Adrenal gland (tissue), 12 donors: Measurements from ENCODE around the gene C1QC. TPM values are rescaled to one million over a fixed set of nuclear protein-coding genes. Genes with fewer than 3 reads are reported as not detected.
A peak's percentile ranks its signal among the peaks of the same experiment; 100 is the strongest.

ENCODE experiments used
- DNase-seq, 7 donors: peaks; one replicate each; pipeline ENCODE4 v3.0.0-alpha.2; 2019 to 2020
- H3K27ac ChIP-seq, 5 donors: fragments of 200-600 bp; sonication (generic) in 4 of 5; 1 replicate in 3 of 5; 2 replicates in 2 of 5; pipeline versions ENCODE4 v1.5.1 to v1.8.0; 2016 to 2020; ENCODE audit warnings: mild to moderate bottlenecking in 1 of 5
- H3K27me3 ChIP-seq: fragments of 200-600 bp; 2 replicates; pipeline ENCODE4 v1.8.0; 2021
- H3K36me3 ChIP-seq, 2 donors: fragments of 200-600 bp; replicated peaks in 1 of 2; 1 replicate in 1 of 2; 2 replicates in 1 of 2; pipeline versions ENCODE4 v1.5.1 to v1.8.0; 2018 to 2022
- H3K4me1 ChIP-seq, 2 donors: fragments of 200-600 bp; replicated peaks in 1 of 2; 1 replicate in 1 of 2; 2 replicates in 1 of 2; pipeline versions ENCODE4 v1.5.1 to v1.8.0; 2018 to 2021
- H3K4me3 ChIP-seq, 4 donors: fragments of 200-600 bp; sonication (generic) in 3 of 4; one replicate each; pipeline ENCODE4 v1.5.1; 2016 to 2018
- H3K9me3 ChIP-seq, 3 donors: fragments of 200-600 bp; sonication (generic) in 1 of 3; replicated peaks in 1 of 3; 1 replicate in 2 of 3; 2 replicates in 1 of 3; pipeline versions ENCODE4 v1.5.1 to v1.8.0; 2016 to 2021
- POLR2A ChIP-seq, 2 donors: fragments of 450-650 bp; IDR thresholded peaks; one replicate each; pipeline ENCODE4 v1.6.1; 2017; ENCODE audit warnings: antibody characterized with exemption in 2 of 2, mild to moderate bottlenecking in 2 of 2, moderate library complexity in 1 of 2
- WGBS, 4 donors: extraction: QIAGEN DNeasy Blood & Tissue Kit in 2 of 4; methylation state at CpG; one replicate each; pipeline versions ENCODE4 v1.1.5 to v1.1.7; 2013 to 2017; 5-methylcytosine and 5-hydroxymethylcytosine counted together
- intact Hi-C, 2 donors: fragments of 100-400 bp; cut with DNase I; formaldehyde crosslinking; loops; one replicate each; pipeline versions ENCODE4 v1.14.1 to v1.15.0; 2022 to 2023
- polyA plus RNA-seq, 3 donors: library from polyadenylated mRNA; stranded (reverse); fragments of 200-250 nt in 2 of 3; fragments of 350-450 nt in 1 of 3; fragmentation: Illumina TruSeq in 1 of 3; extraction: RNeasy Lipid Tissue Mini Kit (QIAGEN cat#74804) in 1 of 3; gene quantifications; one replicate each; pipeline ENCODE4 v1.2.3, GENCODE V29; 2013 to 2014
- total RNA-seq, 9 donors: library from RNA; depleted of rRNA in 4 of 9; stranded (reverse); fragments of >200 nt in 4 of 9; fragments of 120-200 nt in 1 of 9; fragmentation: NEBNext Ultra II Directional in 1 of 9; extraction: Animal tissue kit (Norgen Biotek cat#: 25700) in 1 of 9; gene quantifications; one replicate each; pipeline versions ENCODE4 v1.1.0 to v1.2.4, GENCODE V29; 2013 to 2023
- TF ChIP-seq, protein P1 (sequence below), 6 experiments: fragments of 450-650 bp in 4 of 6; fragments of 200-600 bp in 2 of 6; sonication (generic) in 1 of 6; IDR thresholded peaks; 1 replicate in 5 of 6; 2 replicates in 1 of 6; pipeline versions ENCODE4 v1.5.1 to v1.8.0; 2016 to 2021; ENCODE audit warnings: antibody characterized with exemption in 6 of 6, mild to moderate bottlenecking in 2 of 6, moderate library complexity in 1 of 6
- donor health status: healthy with polysubstance abuse.
- donor health status: Bipolar disorder and iron deficiency.
- donor health status: DM: yes; HTN: yes; CAD: no.
- donor health status: DM: no; HTN: no; CAD: no.
- donor health status: DM: no; HTN: no; CAD: no.
- donor health status: DM: yes; HTN: yes; CAD: no.

C1QC gene
- total and polyA plus RNA-seq, 12 donors = 24.1 to 1,409 (median 450) TPM

DNA sequence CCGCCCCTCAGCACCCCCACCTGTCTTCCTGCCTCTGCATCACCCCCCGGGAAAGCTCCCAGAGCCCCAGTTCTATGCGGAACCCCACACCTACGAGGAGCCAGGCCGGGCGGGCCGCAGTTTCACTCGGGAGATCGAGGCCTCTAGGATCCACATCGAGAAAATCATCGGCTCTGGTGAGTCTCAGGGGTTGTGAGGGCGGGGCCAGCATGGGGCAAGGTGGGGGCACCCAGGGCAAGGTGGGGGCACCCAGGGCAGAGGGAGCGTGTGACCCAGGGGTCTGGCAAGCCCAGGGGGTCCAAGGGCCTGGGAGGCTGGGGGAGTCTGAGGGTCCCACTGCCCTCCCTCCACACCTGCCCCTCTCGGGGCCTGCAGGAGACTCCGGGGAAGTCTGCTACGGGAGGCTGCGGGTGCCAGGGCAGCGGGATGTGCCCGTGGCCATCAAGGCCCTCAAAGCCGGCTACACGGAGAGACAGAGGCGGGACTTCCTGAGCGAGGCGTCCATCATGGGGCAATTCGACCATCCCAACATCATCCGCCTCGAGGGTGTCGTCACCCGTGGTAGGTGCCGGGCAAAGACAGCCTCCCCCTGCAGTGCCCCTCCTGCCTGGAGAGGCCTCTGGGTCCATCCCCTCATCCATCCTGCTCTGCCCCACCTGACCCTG, 46.0 kb upstream of the C1QC start:
- WGBS, 4 donors = 74 to 84% (median 79%) methylated on average over 10 to 30 of the region's 30 CpGs
- H3K27me3 ChIP-seq = peaks cover 13% of the 10 kb centered on the region

DNA sequence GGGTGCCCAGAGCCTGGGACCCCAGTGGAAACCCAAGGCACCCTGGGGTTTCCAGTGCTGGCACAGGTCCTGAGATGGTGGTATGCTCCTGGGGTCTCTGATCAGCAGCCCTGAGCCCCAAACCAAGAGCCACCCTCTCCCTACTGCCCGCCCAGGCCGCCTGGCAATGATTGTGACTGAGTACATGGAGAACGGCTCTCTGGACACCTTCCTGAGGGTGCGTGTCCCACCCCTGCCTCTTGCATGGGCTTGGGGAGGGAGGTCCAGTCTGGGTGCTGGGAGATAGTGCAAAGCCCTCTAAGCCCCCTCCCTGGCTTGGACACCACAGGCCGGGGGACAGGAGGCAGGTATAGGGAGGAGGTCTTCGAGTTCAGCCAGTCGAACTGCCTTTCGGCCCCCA, 45.4 kb upstream of the C1QC start:
- WGBS, 4 donors = 70 to 84% (median 77%) methylated on average over 6 to 8 of the region's 8 CpGs
- DNase-seq = no peak
- H3K27me3 ChIP-seq = peaks cover 18% of the 10 kb centered on the region
- H3K36me3 ChIP-seq = no peaks in the 10 kb centered on the region
- no peaks in the 10 kb centered on the region for H3K9me3 ChIP-seq
- H3K4me3 ChIP-seq = no peak overlapping the region
- intact Hi-C loops = no loop called here
- no peaks in the 10 kb centered on the region for H3K4me1 ChIP-seq
- H3K27ac ChIP-seq = no peak overlapping the region
- no peak for TF ChIP-seq POLR2A (IDR thresholded peaks at IDR 0.05)
- TF ChIP-seq, protein P1, sequence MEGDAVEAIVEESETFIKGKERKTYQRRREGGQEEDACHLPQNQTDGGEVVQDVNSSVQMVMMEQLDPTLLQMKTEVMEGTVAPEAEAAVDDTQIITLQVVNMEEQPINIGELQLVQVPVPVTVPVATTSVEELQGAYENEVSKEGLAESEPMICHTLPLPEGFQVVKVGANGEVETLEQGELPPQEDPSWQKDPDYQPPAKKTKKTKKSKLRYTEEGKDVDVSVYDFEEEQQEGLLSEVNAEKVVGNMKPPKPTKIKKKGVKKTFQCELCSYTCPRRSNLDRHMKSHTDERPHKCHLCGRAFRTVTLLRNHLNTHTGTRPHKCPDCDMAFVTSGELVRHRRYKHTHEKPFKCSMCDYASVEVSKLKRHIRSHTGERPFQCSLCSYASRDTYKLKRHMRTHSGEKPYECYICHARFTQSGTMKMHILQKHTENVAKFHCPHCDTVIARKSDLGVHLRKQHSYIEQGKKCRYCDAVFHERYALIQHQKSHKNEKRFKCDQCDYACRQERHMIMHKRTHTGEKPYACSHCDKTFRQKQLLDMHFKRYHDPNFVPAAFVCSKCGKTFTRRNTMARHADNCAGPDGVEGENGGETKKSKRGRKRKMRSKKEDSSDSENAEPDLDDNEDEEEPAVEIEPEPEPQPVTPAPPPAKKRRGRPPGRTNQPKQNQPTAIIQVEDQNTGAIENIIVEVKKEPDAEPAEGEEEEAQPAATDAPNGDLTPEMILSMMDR (IDR thresholded peaks at IDR 0.05) = no peak

More for the DNA sequence above, 46.0 kb upstream of the C1QC start:
- no peak for DNase-seq
- intact Hi-C loops = no loop called here
- no peak overlapping the region for H3K4me3 ChIP-seq
- no peak overlapping the region for H3K27ac ChIP-seq
- TF ChIP-seq POLR2A (IDR thresholded peaks at IDR 0.05) = no peak
- TF ChIP-seq, protein P1 (IDR thresholded peaks at IDR 0.05) = no peak
- no peaks in the 10 kb centered on the region for H3K9me3 ChIP-seq
- no peaks in the 10 kb centered on the region for H3K36me3 ChIP-seq
- H3K4me1 ChIP-seq = no peaks in the 10 kb centered on the region

GRCh38 chr1:22598736-22599135, 44.7 kb upstream of the C1QC start:
- DNase-seq = no peak
- H3K27ac ChIP-seq = no peak overlapping the region
- TF ChIP-seq, protein P1 (IDR thresholded peaks at IDR 0.05) = no peak
- no peak for TF ChIP-seq POLR2A (IDR thresholded peaks at IDR 0.05)
- H3K4me3 ChIP-seq = no peak overlapping the region
- H3K27me3 ChIP-seq = peaks cover 20% of the 10 kb centered on the region
- WGBS, 4 donors = 63 to 82% (median 74%) methylated on average over 10 to 24 of the region's 24 CpGs
- no peaks in the 10 kb centered on the region for H3K4me1 ChIP-seq
- H3K9me3 ChIP-seq = no peaks in the 10 kb centered on the region
- H3K36me3 ChIP-seq = no peaks in the 10 kb centered on the region
- intact Hi-C loops = no loop called here

DNA sequence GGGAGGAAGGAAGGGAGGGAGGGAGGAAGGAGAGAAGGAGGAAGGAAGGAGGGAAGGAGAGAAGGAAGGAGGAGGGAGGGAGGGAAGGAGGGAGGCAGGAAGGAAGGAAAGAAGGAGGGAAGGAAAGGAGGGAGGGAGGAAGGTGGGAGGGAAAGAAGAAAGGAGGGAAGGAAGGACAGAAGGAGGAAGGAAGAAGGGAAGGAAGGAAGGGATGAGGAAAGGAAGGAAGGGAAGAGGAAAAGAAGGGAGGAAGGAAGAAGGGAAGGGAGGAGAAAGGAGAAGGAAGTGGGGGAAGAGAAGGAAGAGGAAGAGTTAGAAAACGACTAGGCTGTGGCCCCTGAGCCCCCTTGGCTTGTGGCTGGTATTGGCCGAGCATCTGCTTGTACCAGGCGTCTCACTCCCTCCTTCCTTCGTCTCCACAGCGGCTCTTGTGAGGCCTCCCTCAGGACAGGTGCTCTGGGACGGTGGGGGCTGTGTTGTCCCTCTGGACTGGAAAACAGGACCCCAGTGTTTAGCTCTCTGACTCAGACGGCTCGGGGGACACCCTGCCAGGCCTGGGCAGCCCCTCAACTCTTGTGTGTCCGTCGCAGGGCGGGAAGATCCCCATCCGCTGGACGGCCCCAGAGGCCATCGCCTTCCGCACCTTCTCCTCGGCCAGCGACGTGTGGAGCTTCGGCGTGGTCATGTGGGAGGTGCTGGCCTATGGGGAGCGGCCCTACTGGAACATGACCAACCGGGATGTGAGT, 43.2 kb upstream of the C1QC start:
- no peaks in the 10 kb centered on the region for H3K4me1 ChIP-seq
- no peak for TF ChIP-seq POLR2A (IDR thresholded peaks at IDR 0.05)
- TF ChIP-seq, protein P1 (IDR thresholded peaks at IDR 0.05) = no peak
- no peaks in the 10 kb centered on the region for H3K9me3 ChIP-seq
- no peak overlapping the region for H3K4me3 ChIP-seq
- DNase-seq = peak in 1 of 7 donors; percentile 38
- intact Hi-C loops = no loop called here
- no peaks in the 10 kb centered on the region for H3K36me3 ChIP-seq
- no peak overlapping the region for H3K27ac ChIP-seq
- 48 to 63% (median 58%) methylated on average over 12 to 22 of the region's 22 CpGs for WGBS, 4 donors
- H3K27me3 ChIP-seq = peaks cover 20% of the 10 kb centered on the region
